ENCODE results near the gene PLD4.

GRCh38 chr14:104923640-104924420 is 849 bp upstream of the PLD4 start:
- TF ChIP-seq, protein P1, sequence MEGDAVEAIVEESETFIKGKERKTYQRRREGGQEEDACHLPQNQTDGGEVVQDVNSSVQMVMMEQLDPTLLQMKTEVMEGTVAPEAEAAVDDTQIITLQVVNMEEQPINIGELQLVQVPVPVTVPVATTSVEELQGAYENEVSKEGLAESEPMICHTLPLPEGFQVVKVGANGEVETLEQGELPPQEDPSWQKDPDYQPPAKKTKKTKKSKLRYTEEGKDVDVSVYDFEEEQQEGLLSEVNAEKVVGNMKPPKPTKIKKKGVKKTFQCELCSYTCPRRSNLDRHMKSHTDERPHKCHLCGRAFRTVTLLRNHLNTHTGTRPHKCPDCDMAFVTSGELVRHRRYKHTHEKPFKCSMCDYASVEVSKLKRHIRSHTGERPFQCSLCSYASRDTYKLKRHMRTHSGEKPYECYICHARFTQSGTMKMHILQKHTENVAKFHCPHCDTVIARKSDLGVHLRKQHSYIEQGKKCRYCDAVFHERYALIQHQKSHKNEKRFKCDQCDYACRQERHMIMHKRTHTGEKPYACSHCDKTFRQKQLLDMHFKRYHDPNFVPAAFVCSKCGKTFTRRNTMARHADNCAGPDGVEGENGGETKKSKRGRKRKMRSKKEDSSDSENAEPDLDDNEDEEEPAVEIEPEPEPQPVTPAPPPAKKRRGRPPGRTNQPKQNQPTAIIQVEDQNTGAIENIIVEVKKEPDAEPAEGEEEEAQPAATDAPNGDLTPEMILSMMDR (IDR thresholded peaks at IDR 0.05): no peak
- no peak for TF ChIP-seq IRF2 (CRISPR knock-in tag; IDR thresholded peaks at IDR 0.05; ENCODE audit: borderline replicate concordance, low read depth)
- TF ChIP-seq ATF2 (CRISPR knock-in tag; IDR thresholded peaks at IDR 0.05; ENCODE audit: borderline replicate concordance, low read depth): no peak
- TF ChIP-seq E2F1 (CRISPR knock-in tag; IDR thresholded peaks at IDR 0.05): no peak
- TF ChIP-seq EMX1 (CRISPR knock-in tag; IDR thresholded peaks at IDR 0.05): no peak
- TF ChIP-seq FOXJ3 (CRISPR knock-in tag; IDR thresholded peaks at IDR 0.05; ENCODE audit: borderline replicate concordance): no peak
- TF ChIP-seq, protein P2, sequence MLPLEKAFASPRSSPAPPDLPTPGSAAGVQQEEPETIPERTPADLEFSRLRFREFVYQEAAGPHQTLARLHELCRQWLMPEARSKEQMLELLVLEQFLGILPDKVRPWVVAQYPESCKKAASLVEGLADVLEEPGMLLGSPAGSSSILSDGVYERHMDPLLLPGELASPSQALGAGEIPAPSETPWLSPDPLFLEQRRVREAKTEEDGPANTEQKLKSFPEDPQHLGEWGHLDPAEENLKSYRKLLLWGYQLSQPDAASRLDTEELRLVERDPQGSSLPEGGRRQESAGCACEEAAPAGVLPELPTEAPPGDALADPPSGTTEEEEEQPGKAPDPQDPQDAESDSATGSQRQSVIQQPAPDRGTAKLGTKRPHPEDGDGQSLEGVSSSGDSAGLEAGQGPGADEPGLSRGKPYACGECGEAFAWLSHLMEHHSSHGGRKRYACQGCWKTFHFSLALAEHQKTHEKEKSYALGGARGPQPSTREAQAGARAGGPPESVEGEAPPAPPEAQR (CRISPR knock-in tag; IDR thresholded peaks at IDR 0.05): no peak
- TF ChIP-seq, protein P3, sequence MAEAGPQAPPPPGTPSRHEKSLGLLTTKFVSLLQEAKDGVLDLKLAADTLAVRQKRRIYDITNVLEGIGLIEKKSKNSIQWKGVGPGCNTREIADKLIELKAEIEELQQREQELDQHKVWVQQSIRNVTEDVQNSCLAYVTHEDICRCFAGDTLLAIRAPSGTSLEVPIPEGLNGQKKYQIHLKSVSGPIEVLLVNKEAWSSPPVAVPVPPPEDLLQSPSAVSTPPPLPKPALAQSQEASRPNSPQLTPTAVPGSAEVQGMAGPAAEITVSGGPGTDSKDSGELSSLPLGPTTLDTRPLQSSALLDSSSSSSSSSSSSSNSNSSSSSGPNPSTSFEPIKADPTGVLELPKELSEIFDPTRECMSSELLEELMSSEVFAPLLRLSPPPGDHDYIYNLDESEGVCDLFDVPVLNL (CRISPR knock-in tag; IDR thresholded peaks at IDR 0.05; ENCODE audit: borderline replicate concordance, low read depth): no peak
- no peak for TF ChIP-seq FOXP1 (CRISPR knock-in tag; IDR thresholded peaks at IDR 0.05; ENCODE audit: borderline replicate concordance)

Data from WTC11 (cell line).